ENCODE measurements around the gene DEUP1. TPM values are rescaled to one million over a fixed set of nuclear protein-coding genes. Genes with fewer than 3 reads are reported as not detected.

The DEUP1 gene
- total and polyA plus RNA-seq, 9 of the 15 experiments (the other 6 are each of a cell fraction or from before 2014, with no cell fraction given), result 1.4 to 10.9 (median 9.3) TPM

GRCh38 chr11:93344855-93345333 lies 14.4 kb downstream of the DEUP1 start (continued):
- TF ChIP-seq EP300 (IDR thresholded peaks at IDR 0.05; ENCODE audit: low read length), result peak; percentile 85
- peak; percentile 93 for TF ChIP-seq ZNF175 (CRISPR knock-in tag; IDR thresholded peaks at IDR 0.05; ENCODE audit: low read depth)
- no peak for TF ChIP-seq ZFPM2 (CRISPR knock-in tag; IDR thresholded peaks at IDR 0.05)
- no peak for TF ChIP-seq ETS2 (tag; IDR thresholded peaks at IDR 0.05; ENCODE audit: borderline replicate concordance, poor library complexity, severe bottlenecking)
- peak; percentile 69 for TF ChIP-seq CEBPG (CRISPR knock-in tag; IDR thresholded peaks at IDR 0.05)
- peak; percentile 75 to 98 for TF ChIP-seq CEBPG (tag; conservative IDR thresholded peaks at IDR 0.05 in 1 of 2, IDR thresholded peaks at IDR 0.05 in 1 of 2)
- no peak for TF ChIP-seq TAF7 (tag; IDR thresholded peaks at IDR 0.05)
- no peak for TF ChIP-seq CC2D1A (IDR thresholded peaks at IDR 0.05)
- 0 out of 2 replicates have a peak, but pooled peaks have one; percentile 31 for TF ChIP-seq HDAC2 (IDR thresholded peaks at IDR 0.05)
- TF ChIP-seq FOXM1 (IDR thresholded peaks at IDR 0.05; ENCODE audit: low read depth), result peak; percentile 17; the same call in 1 of the 2 replicates
- TF ChIP-seq FOXM1 (CRISPR knock-in tag; IDR thresholded peaks at IDR 0.05; ENCODE audit: low read depth), result no peak
- TF ChIP-seq MCM7 (IDR thresholded peaks at IDR 0.05), result no peak
- no peak for TF ChIP-seq TAF1 (IDR thresholded peaks at IDR 0.05; ENCODE audit: control insufficient read depth, extremely low read depth, insufficient read depth, low read length, severe bottlenecking)
- TF ChIP-seq HDGF (IDR thresholded peaks at IDR 0.05), result no peak
- TF ChIP-seq DMBX1 (CRISPR knock-in tag; IDR thresholded peaks at IDR 0.05; ENCODE audit: borderline replicate concordance), result peak; percentile 73; the same call in 1 of the 2 replicates
- no peak for TF ChIP-seq MLLT1 (IDR thresholded peaks at IDR 0.05)
- no peak for TF ChIP-seq BHLHE40 (IDR thresholded peaks at IDR 0.05; ENCODE audit: low read length)
- TF ChIP-seq RBM22 (IDR thresholded peaks at IDR 0.05; ENCODE audit: low read depth, low read length, poor library complexity, severe bottlenecking), result no peak
- TF ChIP-seq MEF2D (tag; conservative IDR thresholded peaks at IDR 0.05; ENCODE audit: low read depth), result peak; percentile 45; the same call in 1 of the 2 replicates
- peak; percentile 70 for TF ChIP-seq FOSL1 (tag; conservative IDR thresholded peaks at IDR 0.05)
- no peak for TF ChIP-seq ZFP30 (CRISPR knock-in tag; IDR thresholded peaks at IDR 0.05; ENCODE audit: borderline replicate concordance)
- TF ChIP-seq ZBTB9 (CRISPR knock-in tag; IDR thresholded peaks at IDR 0.05), result no peak
- no peak for TF ChIP-seq ZNF24 (IDR thresholded peaks at IDR 0.05)
- no peak for TF ChIP-seq STAT6 (CRISPR knock-in tag; IDR thresholded peaks at IDR 0.05)
- TF ChIP-seq CEBPB (tag; IDR thresholded peaks at IDR 0.05), result peak; percentile 54; the same call in 1 of the 2 replicates
- TF ChIP-seq ZNF431 (CRISPR knock-in tag; IDR thresholded peaks at IDR 0.05), result no peak
- no peak for TF ChIP-seq HDAC1 (IDR thresholded peaks at IDR 0.05)
